ENCODE measurements around the gene SBF2.

DNA sequence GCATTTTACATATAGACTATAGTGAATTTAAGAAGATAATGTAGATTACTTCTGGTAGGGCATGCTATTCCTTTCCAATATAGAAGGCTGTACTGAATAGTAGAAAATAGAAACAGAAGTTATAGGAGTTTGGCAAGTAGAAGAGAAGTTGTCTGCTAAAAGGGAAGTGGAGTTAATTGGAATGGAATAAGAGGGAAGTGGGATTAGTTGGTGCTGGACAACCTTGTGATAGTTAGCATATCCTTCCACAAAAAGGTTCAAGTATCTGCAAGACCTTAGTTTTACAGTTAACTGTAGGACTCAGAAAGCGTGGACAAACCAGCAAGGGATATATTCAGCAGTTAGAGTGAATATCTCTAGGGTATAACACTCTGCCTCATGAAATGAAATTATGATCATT is 444.6 kb downstream of the SBF2 start:
- TF ChIP-seq GATA2 (IDR thresholded peaks at IDR 0.05; ENCODE audit: low read depth, low read length) (no peak), GATA3 (IDR thresholded peaks at IDR 0.05; ENCODE audit: low read depth, low read length) (no peak)

Data from SH-SY5Y (cell line).